H9 (cell line): ENCODE data around the gene ELAVL4. TPM values are rescaled to one million over a fixed set of nuclear protein-coding genes. Genes with fewer than 3 reads are reported as not detected.

Experiments used
- DNase-seq: peaks from one replicate; pipeline ENCODE4 v3.0.0-alpha.2; 2017
- H2AFZ ChIP-seq: one replicate; pipeline ENCODE4 v1.6.1; 2013; ENCODE audit warnings: mild to moderate bottlenecking, low read length, control low read depth, moderate library complexity
- H2AK5ac ChIP-seq: 2 replicates; pipeline ENCODE4 v1.6.1; 2013; ENCODE audit warnings: low read length, control low read depth, mixed read lengths; ENCODE audit not compliant: insufficient read length
- H2BK120ac ChIP-seq: one replicate; pipeline ENCODE4 v1.6.1; 2013; ENCODE audit warnings: low read depth, mild to moderate bottlenecking, low read length, control low read depth, inconsistent platforms; ENCODE audit not compliant: poor library complexity, severe bottlenecking
- H2BK12ac ChIP-seq: 2 replicates; pipeline ENCODE4 v1.6.1; 2013; ENCODE audit warnings: low read length, control low read depth, mixed read lengths, low read depth; ENCODE audit not compliant: insufficient read length
- H2BK15ac ChIP-seq: 2 replicates; pipeline ENCODE4 v1.6.1; 2013; ENCODE audit warnings: low read depth, low read length, control low read depth
- H2BK20ac ChIP-seq: one replicate; pipeline ENCODE4 v1.6.1; 2013; ENCODE audit warnings: low read depth, mild to moderate bottlenecking, low read length, control low read depth, inconsistent platforms; ENCODE audit not compliant: poor library complexity, severe bottlenecking
- H2BK5ac ChIP-seq: 2 replicates; pipeline ENCODE4 v1.6.1; 2013; ENCODE audit warnings: low read length, control low read depth, mixed read lengths; ENCODE audit not compliant: insufficient read length
- H3K14ac ChIP-seq: 2 replicates; pipeline ENCODE4 v1.6.1; 2013; ENCODE audit warnings: low read length, control low read depth; ENCODE audit not compliant: insufficient read depth
- H3K18ac ChIP-seq: 2 replicates; pipeline ENCODE4 v1.6.1; 2013; ENCODE audit warnings: low read depth, mild to moderate bottlenecking, mixed read lengths, low read length, control low read depth; ENCODE audit not compliant: insufficient read length
- H3K23ac ChIP-seq: 2 replicates; pipeline ENCODE4 v1.6.1; 2013; ENCODE audit warnings: low read length, control low read depth, mixed read lengths, low read depth; ENCODE audit not compliant: insufficient read length
- H3K23me2 ChIP-seq: 2 replicates; pipeline ENCODE4 v1.6.1; 2013; ENCODE audit warnings: low read depth, mild to moderate bottlenecking, mixed read lengths, low read length, control low read depth; ENCODE audit not compliant: insufficient read length, poor library complexity, severe bottlenecking
- H3K27ac ChIP-seq: 2 replicates; pipeline ENCODE4 v1.5.1; 2013; ENCODE audit warnings: low read length, control low read depth, mixed read lengths, low read depth; ENCODE audit not compliant: insufficient read length
- H3K27me3 ChIP-seq: 2 replicates; pipeline ENCODE4 v1.6.1; 2013; ENCODE audit warnings: low read length, control low read depth, inconsistent platforms; ENCODE audit not compliant: insufficient read depth
- H3K4ac ChIP-seq: 2 replicates; pipeline ENCODE4 v1.6.1; 2013; ENCODE audit warnings: low read depth, mild to moderate bottlenecking, control low read depth, inconsistent platforms, low read length, moderate library complexity
- H3K4me1 ChIP-seq: 2 replicates; pipeline ENCODE4 v1.6.1; 2013; ENCODE audit warnings: low read length, control low read depth, inconsistent platforms; ENCODE audit not compliant: insufficient read depth
- H3K4me2 ChIP-seq: 2 replicates; pipeline ENCODE4 v1.6.1; 2013; ENCODE audit warnings: low read length, control low read depth, mixed read lengths; ENCODE audit not compliant: insufficient read length, insufficient read depth
- H3K56ac ChIP-seq: 2 replicates; pipeline ENCODE4 v1.6.1; 2013; ENCODE audit warnings: low read depth, mild to moderate bottlenecking, mixed read lengths, low read length, control low read depth; ENCODE audit not compliant: insufficient read length
- H3K79me1 ChIP-seq: 2 replicates; pipeline ENCODE4 v1.6.1; 2013; ENCODE audit warnings: low read depth, mild to moderate bottlenecking, moderate library complexity, low read length, control low read depth, inconsistent platforms; ENCODE audit not compliant: insufficient read depth, poor library complexity, severe bottlenecking
- H3K79me2 ChIP-seq: 2 replicates; pipeline ENCODE4 v1.6.1; 2013; ENCODE audit warnings: low read length, control low read depth, inconsistent platforms; ENCODE audit not compliant: insufficient read depth
- H3K9ac ChIP-seq: 2 replicates; pipeline ENCODE4 v1.6.1; 2013; ENCODE audit warnings: low read length, control low read depth, mixed read lengths; ENCODE audit not compliant: insufficient read length; ENCODE audit errors: extremely low read depth
- H3K9me3 ChIP-seq: one replicate; pipeline ENCODE4 v1.6.1; 2013; ENCODE audit warnings: low read depth, low read length, inconsistent platforms; ENCODE audit not compliant: control insufficient read depth
- H3T11ph ChIP-seq: one replicate; pipeline ENCODE4 v1.6.1; 2013; ENCODE audit warnings: mild to moderate bottlenecking, low read length, control low read depth, inconsistent platforms
- H4K20me1 ChIP-seq: one replicate; pipeline ENCODE4 v1.6.1; 2013; ENCODE audit not compliant: control insufficient read depth, insufficient read length, insufficient read depth
- H4K5ac ChIP-seq: 2 replicates; pipeline ENCODE4 v1.6.1; 2013; ENCODE audit warnings: low read depth, mild to moderate bottlenecking, mixed read lengths, low read length, control low read depth; ENCODE audit not compliant: insufficient read length
- H4K8ac ChIP-seq: replicated peaks from 2 replicates; pipeline ENCODE4 v1.6.1; 2013; ENCODE audit warnings: low read length, control low read depth, mixed read lengths, low read depth; ENCODE audit not compliant: insufficient read length
- H4K91ac ChIP-seq: 2 replicates; pipeline ENCODE4 v1.6.1; 2013; ENCODE audit warnings: low read depth, mild to moderate bottlenecking, moderate library complexity, mixed read lengths, low read length, control low read depth; ENCODE audit not compliant: insufficient read length
- H3K27ac Mint-ChIP-seq, 3 experiments: 2 replicates in 2 of 3; 3 replicates in 1 of 3; pipeline ENCODE4 v1.8.0; 2020 to 2021; ENCODE audit warnings: mixed read lengths in 3 of 3, mild to moderate bottlenecking in 1 of 3, moderate library complexity in 1 of 3
- H3K27me3 Mint-ChIP-seq: 2 replicates; pipeline ENCODE4 v1.8.0; 2021; ENCODE audit warnings: low read depth, mild to moderate bottlenecking, moderate library complexity, mixed read lengths
- H3K36me3 Mint-ChIP-seq, 3 experiments: 2 replicates in 2 of 3; 3 replicates in 1 of 3; pipeline ENCODE4 v1.8.0; 2020 to 2021; ENCODE audit warnings: low read depth in 3 of 3, mixed read lengths in 3 of 3; ENCODE audit not compliant: insufficient read depth in 1 of 3
- H3K4me1 Mint-ChIP-seq, 2 experiments: 2 replicates each; pipeline ENCODE4 v1.8.0; 2020; ENCODE audit warnings: mixed read lengths in 2 of 2
- H3K4me3 Mint-ChIP-seq, 2 experiments: 2 replicates in 1 of 2; 3 replicates in 1 of 2; pipeline ENCODE4 v1.8.0; 2020 to 2021; ENCODE audit warnings: mild to moderate bottlenecking in 2 of 2, mixed read lengths in 2 of 2, moderate library complexity in 1 of 2
- H3K9me3 Mint-ChIP-seq, 2 experiments: 2 replicates in 1 of 2; 3 replicates in 1 of 2; pipeline ENCODE4 v1.8.0; 2020; ENCODE audit warnings: mild to moderate bottlenecking in 2 of 2, mixed read lengths in 2 of 2, moderate library complexity in 1 of 2
- CTCF ChIP-seq: fragments of 200-600 bp; sonication (generic); conservative IDR thresholded peaks from 3 replicates; pipeline ENCODE4 v1.8.0; 2021; ENCODE audit warnings: antibody characterized with exemption, mild to moderate bottlenecking
- WGBS: extraction: QIAGEN DNeasy Blood & Tissue Kit; methylation state at CpG from one replicate; pipeline ENCODE4 v1.1.7; 2013; ENCODE audit warnings: missing lambda C conversion rate, low lambda C conversion rate, mixed read lengths; ENCODE audit not compliant: insufficient read length; ENCODE audit errors: extremely low coverage; 5-methylcytosine and 5-hydroxymethylcytosine counted together
- total RNA-seq: library from RNA; stranded (reverse); gene quantifications from 2 replicates; pipeline ENCODE4 v1.2.1, GENCODE V29; 2021

Gene ELAVL4
- total RNA-seq, 1 experiment from 2014 or later: not detected

GRCh38 chr1:50126927-50127715, 18.4 kb downstream of the ELAVL4 start:
- no peak overlapping the region for H4K8ac ChIP-seq
- no peaks in the 10 kb centered on the region for H3K79me2 ChIP-seq
- no peak overlapping the region for H3K4me2 ChIP-seq
- TF ChIP-seq CTCF: no peak
- no peak overlapping the region for H2AFZ ChIP-seq
- no peak overlapping the region for H3T11ph ChIP-seq
- H3K79me1 ChIP-seq: no peaks in the 10 kb centered on the region
- H4K20me1 ChIP-seq: no peaks in the 10 kb centered on the region
- H2BK15ac ChIP-seq: no peak overlapping the region
- H3K23ac ChIP-seq: no peak overlapping the region
- no peak for DNase-seq
- H3K9ac ChIP-seq: no peak overlapping the region
- H3K27ac ChIP-seq: no peak overlapping the region
- H3K23me2 ChIP-seq: no peaks in the 10 kb centered on the region
- Mint-ChIP-seq H3K4me3 (no peak overlapping the region), H3K27ac (no peak overlapping the region), H3K4me1 (no peaks in the 10 kb centered on the region), H3K27me3 (no peaks in the 10 kb centered on the region; the same call in 1 of the 2 replicates), H3K36me3 (peaks cover 0 to 19% (median 0%) of the 10 kb centered on the region in 3 experiments; a peak in 2 of 7 replicates), H3K9me3 (peaks cover 0 to 34% of the 10 kb centered on the region in 2 experiments; a peak in 2 of 5 replicates)
- no peak overlapping the region for H2AK5ac ChIP-seq
- no peak overlapping the region for H4K91ac ChIP-seq
- H4K5ac ChIP-seq: no peak overlapping the region
- no peak overlapping the region for H3K18ac ChIP-seq
- no peak overlapping the region for H2BK120ac ChIP-seq
- no peak overlapping the region for H3K4ac ChIP-seq
- H3K56ac ChIP-seq: no peak overlapping the region
- H2BK12ac ChIP-seq: no peak overlapping the region
- H2BK5ac ChIP-seq: no peak overlapping the region
- no peaks in the 10 kb centered on the region for H3K27me3 ChIP-seq
- peaks cover 6% of the 10 kb centered on the region; the same call in 1 of the 2 replicates for H3K4me1 ChIP-seq
- H3K14ac ChIP-seq: no peak overlapping the region
- WGBS: no CpG with 5 or more reads among the region's 5 CpGs
- no peak overlapping the region for H2BK20ac ChIP-seq
- no peaks in the 10 kb centered on the region for H3K9me3 ChIP-seq
